GM21381 (cell line): Measurements from ENCODE around the gene FOXR1.

Source experiments
- ATAC-seq: cut with Tn5 transposase; IDR thresholded peaks from one replicate; pipeline ENCODE4 v1.9.1; 2021; ENCODE audit warnings: mild to moderate bottlenecking, moderate library complexity; ENCODE audit not compliant: unreplicated experiment

FOXR1 gene

GRCh38 chr11:119025099-119025473, 53.5 kb downstream of the FOXR1 start:
- ATAC-seq = no peak

GRCh38 chr11:119025541-119025940, 54.0 kb downstream of the FOXR1 start:
- no peak for ATAC-seq

- ATAC-seq = no peak
Observed at GRCh38 chr11:119025978-119026766, 54.6 kb downstream of the FOXR1 start.

GRCh38 chr11:119026970-119027369, 55.4 kb downstream of the FOXR1 start:
- ATAC-seq = no peak

- no peak for ATAC-seq
Observed at GRCh38 chr11:119027561-119028345, 56.2 kb downstream of the FOXR1 start.

GRCh38 chr11:119028346-119029068, 56.9 kb downstream of the FOXR1 start:
- no peak for ATAC-seq

GRCh38 chr11:119029069-119029339, 57.4 kb downstream of the FOXR1 start:
- ATAC-seq = no peak

GRCh38 chr11:119029340-119030028, 57.9 kb downstream of the FOXR1 start:
- peak; percentile 4 for ATAC-seq

GRCh38 chr11:119030029-119030328, 58.4 kb downstream of the FOXR1 start:
- peak; percentile 19 for ATAC-seq

GRCh38 chr11:119030329-119031047, 58.9 kb downstream of the FOXR1 start, which contains the start of gene SLC37A4:
TSS of gene SLC37A4 (minus strand) at chr11:119030877.
- ATAC-seq = peak; percentile 86
